Measurements from ENCODE around the gene SPINK1.
"Not testable (repeated sequence)": the region's sequence is repeated elsewhere in the genome, so short reads cannot be mapped to it uniquely, and the experiment has no call there.

Gene SPINK1

GRCh38 chr5:147809830-147810666 is 21.4 kb downstream of the SPINK1 start:
- DNase-seq (ENCODE audit: low spot score), result no peak

GRCh38 chr5:147805030-147805454 is 26.4 kb downstream of the SPINK1 start:
- DNase-seq (ENCODE audit: low spot score), result no peak

- DNase-seq (ENCODE audit: low spot score), result no peak
These were observed 27.1 kb downstream of the SPINK1 start for GRCh38 chr5:147804334-147804733.

- no peak for DNase-seq (ENCODE audit: low spot score)
These were observed 27.5 kb downstream of the SPINK1 start for GRCh38 chr5:147803926-147804325.

- DNase-seq (ENCODE audit: low spot score), result not testable (repeated sequence)
These were observed 28.3 kb downstream of the SPINK1 start for GRCh38 chr5:147803161-147803560.

- no peak for DNase-seq (ENCODE audit: low spot score)
These were observed 30.0 kb downstream of the SPINK1 start for GRCh38 chr5:147801461-147801860.

- no peak for DNase-seq (ENCODE audit: low spot score)
These were observed 31.0 kb downstream of the SPINK1 start for GRCh38 chr5:147800491-147800890.

- no peak for DNase-seq (ENCODE audit: low spot score)
These were observed 34.7 kb downstream of the SPINK1 start for GRCh38 chr5:147796556-147797308.

- DNase-seq (ENCODE audit: low spot score), result no peak
These were observed 40.3 kb downstream of the SPINK1 start for GRCh38 chr5:147791181-147791580.

- DNase-seq (ENCODE audit: low spot score), result no peak
These were observed 41.7 kb downstream of the SPINK1 start for GRCh38 chr5:147789820-147790219.

GRCh38 chr5:147788023-147788422 is 43.4 kb downstream of the SPINK1 start:
- DNase-seq (ENCODE audit: low spot score), result no peak

- DNase-seq (ENCODE audit: low spot score), result no peak
These were observed 45.3 kb downstream of the SPINK1 start for GRCh38 chr5:147786142-147786541.

- DNase-seq (ENCODE audit: low spot score), result no peak
These were observed 47.1 kb downstream of the SPINK1 start for GRCh38 chr5:147784146-147784987.

GRCh38 chr5:147782110-147783028 is 49.1 kb downstream of the SPINK1 start, which contains the start of gene JAKMIP2:
Gene JAKMIP2, minus strand, starts transcription at chr5:147782728. Its CDS starts 110,922 bp downstream, at chr5:147671806.
- DNase-seq (ENCODE audit: low spot score), result peak; percentile 94

- DNase-seq (ENCODE audit: low spot score), result no peak
These were observed 50.4 kb downstream of the SPINK1 start for GRCh38 chr5:147780924-147781573.

GRCh38 chr5:147779694-147780093 is 51.8 kb downstream of the SPINK1 start:
- DNase-seq (ENCODE audit: low spot score), result no peak

- DNase-seq (ENCODE audit: low spot score), result no peak
These were observed 54.5 kb downstream of the SPINK1 start for GRCh38 chr5:147776989-147777388.
